GM18951 (cell line): Measurements from ENCODE around the gene CDSN.

Source experiments
- POLR2A ChIP-seq: IDR thresholded peaks from 4 replicates; pipeline ENCODE4 v1.6.1; 2011; ENCODE audit warnings: mild to moderate bottlenecking; ENCODE audit not compliant: insufficient read length, insufficient read depth; ENCODE audit errors: extremely low read depth
- in situ Hi-C: fragments of 300-500 bp; cut with MboI; formaldehyde crosslinking; loops from one replicate; pipeline ENCODE4 v1.12.0; 2022; ENCODE audit warnings: low sequenced_read_pairs, mixed read lengths, inconsistent platforms; ENCODE audit not compliant: unreplicated experiment

The CDSN gene

GRCh38 chr6:31138982-31139381, 18.7 kb upstream of the CDSN start, which contains the start of gene PSORS1C2:
Gene PSORS1C2 (minus strand): TSS chr6:31139066. CDS start chr6:31139026, 40 bp downstream.
- no peak for TF ChIP-seq POLR2A
- in situ Hi-C loops = loop anchor here (5.0 to 10.0 kb wide), 2 partner anchors 53 to 226 kb away; no protein-coding TSS in a partner anchor

GRCh38 chr6:31135710-31136109, 15.5 kb upstream of the CDSN start:
- in situ Hi-C loops = loop anchor here (5.0 to 10.0 kb wide), 2 partner anchors 57 to 229 kb away; no protein-coding TSS in a partner anchor

GRCh38 chr6:31132806-31133205, 12.6 kb upstream of the CDSN start:
- no peak for TF ChIP-seq POLR2A
- in situ Hi-C loops = loop anchor here (10.0 kb wide), 1 partner anchor 232 kb away; no protein-coding TSS in a partner anchor

More at GRCh38 chr6:31135710-31136109, 15.5 kb upstream of the CDSN start:
- TF ChIP-seq POLR2A = no peak

GRCh38 chr6:31131595-31131994, 11.3 kb upstream of the CDSN start:
- in situ Hi-C loops = loop anchor here (10.0 kb wide), 1 partner anchor 233 kb away; no protein-coding TSS in a partner anchor
- TF ChIP-seq POLR2A = no peak

GRCh38 chr6:31130751-31131150, 10.5 kb upstream of the CDSN start:
- in situ Hi-C loops = loop anchor here (10.0 kb wide), 1 partner anchor 234 kb away; no protein-coding TSS in a partner anchor

GRCh38 chr6:31129130-31129529, 8.9 kb upstream of the CDSN start:
- in situ Hi-C loops = no loop called here
- TF ChIP-seq POLR2A = no peak

More at GRCh38 chr6:31130751-31131150, 10.5 kb upstream of the CDSN start:
- TF ChIP-seq POLR2A = no peak

- in situ Hi-C loops = no loop called here
- no peak for TF ChIP-seq POLR2A
Observed at GRCh38 chr6:31128093-31128676, 7.9 kb upstream of the CDSN start.

GRCh38 chr6:31126396-31127175, 6.3 kb upstream of the CDSN start:
- no peak for TF ChIP-seq POLR2A
- in situ Hi-C loops = no loop called here

GRCh38 chr6:31125586-31126363, 5.5 kb upstream of the CDSN start:
- TF ChIP-seq POLR2A = no peak
- in situ Hi-C loops = no loop called here

- no peak for TF ChIP-seq POLR2A
- in situ Hi-C loops = no loop called here
Observed at GRCh38 chr6:31125162-31125561, 4.9 kb upstream of the CDSN start.

GRCh38 chr6:31122791-31123706, 2.8 kb upstream of the CDSN start:
- in situ Hi-C loops = no loop called here
- TF ChIP-seq POLR2A = no peak

GRCh38 chr6:31121131-31121790, 1.0 kb upstream of the CDSN start:
- in situ Hi-C loops = no loop called here
- TF ChIP-seq POLR2A = no peak
